ENCODE data around the gene MALRD1.

DNA sequence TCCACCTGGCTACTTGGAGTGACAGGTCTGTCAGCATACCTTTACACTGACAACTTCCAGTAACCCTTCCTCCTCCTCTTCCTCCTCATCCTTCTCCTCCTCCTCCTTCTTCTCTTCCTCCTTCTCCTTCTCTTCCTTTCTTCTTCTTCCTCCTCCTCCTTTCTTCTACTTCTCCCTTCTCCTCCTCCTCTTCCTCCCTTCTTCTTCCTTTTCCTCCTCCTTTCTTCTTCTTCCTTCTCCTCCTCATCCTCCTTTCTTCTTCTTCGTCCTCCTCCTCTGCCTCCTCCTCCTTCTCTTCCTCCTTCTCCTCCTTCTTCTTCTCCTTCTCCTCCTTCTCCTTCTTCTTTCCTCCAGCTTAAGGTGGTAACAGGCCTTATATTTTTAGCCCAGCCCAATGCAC, 658.3 kb downstream of the MALRD1 start:
- TF ChIP-seq POLR2A (IDR thresholded peaks at IDR 0.05) = no peak
- TF ChIP-seq, protein P1, sequence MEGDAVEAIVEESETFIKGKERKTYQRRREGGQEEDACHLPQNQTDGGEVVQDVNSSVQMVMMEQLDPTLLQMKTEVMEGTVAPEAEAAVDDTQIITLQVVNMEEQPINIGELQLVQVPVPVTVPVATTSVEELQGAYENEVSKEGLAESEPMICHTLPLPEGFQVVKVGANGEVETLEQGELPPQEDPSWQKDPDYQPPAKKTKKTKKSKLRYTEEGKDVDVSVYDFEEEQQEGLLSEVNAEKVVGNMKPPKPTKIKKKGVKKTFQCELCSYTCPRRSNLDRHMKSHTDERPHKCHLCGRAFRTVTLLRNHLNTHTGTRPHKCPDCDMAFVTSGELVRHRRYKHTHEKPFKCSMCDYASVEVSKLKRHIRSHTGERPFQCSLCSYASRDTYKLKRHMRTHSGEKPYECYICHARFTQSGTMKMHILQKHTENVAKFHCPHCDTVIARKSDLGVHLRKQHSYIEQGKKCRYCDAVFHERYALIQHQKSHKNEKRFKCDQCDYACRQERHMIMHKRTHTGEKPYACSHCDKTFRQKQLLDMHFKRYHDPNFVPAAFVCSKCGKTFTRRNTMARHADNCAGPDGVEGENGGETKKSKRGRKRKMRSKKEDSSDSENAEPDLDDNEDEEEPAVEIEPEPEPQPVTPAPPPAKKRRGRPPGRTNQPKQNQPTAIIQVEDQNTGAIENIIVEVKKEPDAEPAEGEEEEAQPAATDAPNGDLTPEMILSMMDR (IDR thresholded peaks at IDR 0.05) = no peak

Measured in lower leg skin (tissue), 3 donors.